NB4 (cell line): ENCODE results near the gene ABCG4.

Experiments
- DNase-seq: peaks from one replicate; pipeline ENCODE4 v3.0.0; 2010; ENCODE audit warnings: low read depth
- H3K4me3 ChIP-seq: one replicate; pipeline ENCODE4 v1.5.1; 2011; ENCODE audit warnings: mild to moderate bottlenecking, low read depth, low read length, moderate library complexity
- CTCF ChIP-seq: IDR thresholded peaks from one replicate; pipeline ENCODE4 v1.5.1; 2012; ENCODE audit warnings: low read depth, low read length
- MYC ChIP-seq: IDR thresholded peaks from 2 replicates; pipeline ENCODE4 v1.6.1; 2011; ENCODE audit warnings: low read depth, low read length
- POLR2A ChIP-seq: IDR thresholded peaks from 2 replicates; pipeline ENCODE4 v1.6.1; 2011; ENCODE audit warnings: mild to moderate bottlenecking; ENCODE audit not compliant: insufficient read length; ENCODE audit errors: extremely low read depth
- TF ChIP-seq, protein P1 (sequence below): IDR thresholded peaks from 2 replicates; pipeline ENCODE4 v1.6.1; 2011; ENCODE audit warnings: low read depth, low read length

ABCG4 gene

DNA sequence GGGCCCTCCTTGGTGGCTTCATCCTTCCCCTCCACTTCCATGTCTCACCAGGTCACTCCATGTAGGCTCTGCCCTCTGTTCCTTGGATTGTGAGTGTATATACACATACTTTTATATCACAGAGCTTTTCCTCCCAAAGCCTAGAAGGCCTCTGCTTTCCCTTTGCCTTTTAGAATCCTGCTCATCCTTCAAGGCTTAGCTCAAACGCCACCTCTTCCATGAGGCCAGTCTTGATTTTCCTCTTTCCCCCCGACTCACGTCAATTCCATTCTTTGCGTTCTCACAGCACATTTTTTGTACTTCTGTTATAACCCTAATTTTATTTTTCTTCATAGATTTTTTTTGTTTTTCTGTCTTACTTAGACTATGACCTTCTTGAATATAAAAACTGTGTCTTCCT, 3.8 kb downstream of the ABCG4 start:
- no peak for DNase-seq
- TF ChIP-seq MYC (no peak), POLR2A (no peak), CTCF (no peak)
- TF ChIP-seq, protein P1, sequence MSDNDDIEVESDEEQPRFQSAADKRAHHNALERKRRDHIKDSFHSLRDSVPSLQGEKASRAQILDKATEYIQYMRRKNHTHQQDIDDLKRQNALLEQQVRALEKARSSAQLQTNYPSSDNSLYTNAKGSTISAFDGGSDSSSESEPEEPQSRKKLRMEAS, result no peak
- H3K4me3 ChIP-seq, result no peak overlapping the region

DNA sequence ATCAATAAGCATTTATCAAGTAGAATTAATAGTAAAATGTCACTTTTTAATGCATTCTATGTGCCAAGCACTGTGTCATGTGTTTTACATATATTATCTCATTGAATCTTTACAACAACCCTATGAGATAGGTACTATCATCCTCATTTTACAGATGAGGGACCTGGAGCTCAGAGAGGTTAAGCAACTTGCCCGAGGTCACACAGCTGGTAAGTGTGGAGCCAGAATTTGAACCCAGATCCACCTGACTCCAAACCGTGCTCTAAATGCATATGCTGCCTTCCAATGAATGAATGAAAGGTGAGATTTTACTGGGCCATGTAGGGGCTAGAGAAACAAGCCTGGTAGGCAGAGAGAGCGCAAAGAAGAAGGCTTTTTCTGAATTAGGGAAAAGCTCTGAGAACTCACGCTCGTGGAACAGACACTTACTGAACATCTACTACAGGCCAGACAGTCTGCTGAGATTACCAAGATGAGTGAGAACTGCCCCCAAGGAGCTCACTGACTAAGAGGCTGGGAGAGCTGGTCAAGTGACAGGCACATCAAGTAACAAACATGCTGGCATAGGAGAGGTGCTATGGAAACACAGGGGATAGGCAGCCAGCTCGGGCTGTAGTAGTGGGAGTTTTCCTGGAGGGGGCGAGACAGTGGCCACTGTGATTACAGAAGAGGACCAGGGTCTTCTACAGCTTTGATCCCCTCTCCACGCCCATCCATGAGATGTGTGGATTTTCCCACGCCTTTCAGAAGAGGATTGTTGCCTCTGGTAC, 4.4 kb downstream of the ABCG4 start:
- peak; percentile 19 for TF ChIP-seq CTCF
- TF ChIP-seq POLR2A, result no peak
- H3K4me3 ChIP-seq, result no peak overlapping the region
- no peak for DNase-seq

GRCh38 chr11:119154178-119154577, 5.3 kb downstream of the ABCG4 start:
- no peak for TF ChIP-seq CTCF
- TF ChIP-seq, protein P1, result no peak
- no peak for TF ChIP-seq MYC
- no peak for TF ChIP-seq POLR2A

GRCh38 chr11:119155733-119156492, 7.1 kb downstream of the ABCG4 start:
- no peak for TF ChIP-seq MYC
- peak; percentile 47 for TF ChIP-seq CTCF
- no peak for TF ChIP-seq POLR2A
- DNase-seq, result peak; percentile 57
- no peak overlapping the region for H3K4me3 ChIP-seq

More at GRCh38 chr11:119154178-119154577, 5.3 kb downstream of the ABCG4 start:
- DNase-seq, result no peak
- no peak overlapping the region for H3K4me3 ChIP-seq

DNA sequence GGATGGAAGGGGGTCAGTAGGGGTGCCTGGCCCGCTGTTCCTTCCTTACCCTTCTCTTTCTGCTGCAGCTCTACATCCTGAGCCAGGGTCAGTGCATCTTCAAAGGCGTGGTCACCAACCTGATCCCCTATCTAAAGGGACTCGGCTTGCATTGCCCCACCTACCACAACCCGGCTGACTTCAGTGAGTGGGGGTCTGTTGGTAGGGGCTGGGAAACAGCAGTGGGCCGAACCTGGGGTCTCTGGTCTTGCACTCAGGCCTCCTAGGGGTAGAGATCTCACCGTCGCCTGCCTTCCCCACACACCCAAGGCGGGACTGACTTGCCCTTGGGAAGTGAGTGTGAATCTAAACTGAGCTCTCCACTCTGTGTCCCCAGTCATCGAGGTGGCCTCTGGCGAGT, 7.6 kb downstream of the ABCG4 start:
- no peak overlapping the region for H3K4me3 ChIP-seq
- TF ChIP-seq MYC (no peak), CTCF (no peak)
- TF ChIP-seq, protein P1, result no peak
- DNase-seq, result no peak

DNA sequence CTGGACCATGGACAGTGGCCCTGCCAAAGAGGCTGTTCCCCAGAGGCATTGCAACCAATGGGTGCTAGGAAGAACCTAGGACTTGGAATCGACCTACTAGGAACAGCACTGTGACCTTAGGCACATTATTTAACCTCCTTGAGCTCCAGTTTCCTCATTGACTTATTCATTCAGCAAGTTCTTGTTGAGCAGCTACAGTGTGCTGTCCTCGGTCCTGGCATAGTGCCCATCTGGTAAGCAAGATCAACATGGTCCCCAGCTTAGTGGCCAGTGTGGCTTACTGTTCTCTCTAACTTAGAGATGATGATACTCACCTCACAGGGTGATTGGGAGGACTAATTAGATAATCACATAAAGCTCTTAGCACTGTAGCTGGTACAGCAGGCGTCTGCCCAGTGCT, 8.2 kb downstream of the ABCG4 start:
- H3K4me3 ChIP-seq, result no peak overlapping the region
- peak; percentile 40 for DNase-seq
- TF ChIP-seq CTCF (no peak), POLR2A (no peak), MYC (no peak)
- TF ChIP-seq, protein P1, result no peak
